ENCODE measurements around the gene ZNF362. TPM values are rescaled to one million over a fixed set of nuclear protein-coding genes. Genes with fewer than 3 reads are reported as not detected.

Gene ZNF362
- total and polyA plus RNA-seq, 2 experiments from 2014 or later, result 11.0 to 12.9 TPM

DNA sequence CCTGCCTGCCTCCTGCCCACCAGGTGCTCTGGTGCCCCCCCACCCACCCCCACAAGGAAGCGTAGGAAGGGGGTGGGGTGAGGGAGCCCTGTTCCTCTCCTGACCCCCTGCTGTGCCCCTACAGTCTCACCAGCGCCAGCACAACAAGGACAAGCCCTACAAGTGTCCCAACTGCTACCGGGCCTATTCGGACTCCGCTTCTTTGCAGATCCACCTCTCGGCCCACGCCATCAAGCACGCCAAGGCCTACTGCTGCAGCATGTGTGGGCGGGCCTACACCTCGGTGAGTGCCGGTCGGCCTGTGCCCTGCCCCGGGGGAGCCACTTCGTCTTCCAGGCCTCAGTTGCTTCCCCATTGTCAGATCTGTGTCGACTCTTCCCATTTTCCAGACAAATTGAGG, 38.7 kb downstream of the ZNF362 start:
- Mint-ChIP-seq H3K4me3 (no peak overlapping the region), H3K9me3 (no peaks in the 10 kb centered on the region), H3K27me3 (ENCODE audit: insufficient read depth, low read depth, poor library complexity) (peaks cover 2% of the 10 kb centered on the region), H3K36me3 (ENCODE audit: low read depth) (peaks cover 43% of the 10 kb centered on the region), H3K27ac (no peak overlapping the region), H3K4me1 (peaks cover 8% of the 10 kb centered on the region)
- DNase-seq (ENCODE audit: low spot score) (peak; percentile 22), ATAC-seq (peak; percentile 10)
- no peak overlapping the region for H3K4me2 ChIP-seq
- H3K4me1 ChIP-seq (ENCODE audit: insufficient read depth), result peaks cover 2% of the 10 kb centered on the region; the same call in 1 of the 2 replicates
- no peaks in the 10 kb centered on the region for H3K27me3 ChIP-seq (ENCODE audit: insufficient read depth)
- H3K4me3 ChIP-seq, result no peak overlapping the region
- no peak for TF ChIP-seq ZNF114 (CRISPR knock-in tag; IDR thresholded peaks at IDR 0.05)
- TF ChIP-seq EZH2phosphoT487 (IDR thresholded peaks at IDR 0.05; ENCODE audit: unreplicated experiment), result no peak
- TF ChIP-seq JUNB (IDR thresholded peaks at IDR 0.05; ENCODE audit: unreplicated experiment), result no peak
- no peak for TF ChIP-seq CREB1 (CRISPR knock-in tag; IDR thresholded peaks at IDR 0.05; ENCODE audit: low read depth)
- TF ChIP-seq, protein P1, sequence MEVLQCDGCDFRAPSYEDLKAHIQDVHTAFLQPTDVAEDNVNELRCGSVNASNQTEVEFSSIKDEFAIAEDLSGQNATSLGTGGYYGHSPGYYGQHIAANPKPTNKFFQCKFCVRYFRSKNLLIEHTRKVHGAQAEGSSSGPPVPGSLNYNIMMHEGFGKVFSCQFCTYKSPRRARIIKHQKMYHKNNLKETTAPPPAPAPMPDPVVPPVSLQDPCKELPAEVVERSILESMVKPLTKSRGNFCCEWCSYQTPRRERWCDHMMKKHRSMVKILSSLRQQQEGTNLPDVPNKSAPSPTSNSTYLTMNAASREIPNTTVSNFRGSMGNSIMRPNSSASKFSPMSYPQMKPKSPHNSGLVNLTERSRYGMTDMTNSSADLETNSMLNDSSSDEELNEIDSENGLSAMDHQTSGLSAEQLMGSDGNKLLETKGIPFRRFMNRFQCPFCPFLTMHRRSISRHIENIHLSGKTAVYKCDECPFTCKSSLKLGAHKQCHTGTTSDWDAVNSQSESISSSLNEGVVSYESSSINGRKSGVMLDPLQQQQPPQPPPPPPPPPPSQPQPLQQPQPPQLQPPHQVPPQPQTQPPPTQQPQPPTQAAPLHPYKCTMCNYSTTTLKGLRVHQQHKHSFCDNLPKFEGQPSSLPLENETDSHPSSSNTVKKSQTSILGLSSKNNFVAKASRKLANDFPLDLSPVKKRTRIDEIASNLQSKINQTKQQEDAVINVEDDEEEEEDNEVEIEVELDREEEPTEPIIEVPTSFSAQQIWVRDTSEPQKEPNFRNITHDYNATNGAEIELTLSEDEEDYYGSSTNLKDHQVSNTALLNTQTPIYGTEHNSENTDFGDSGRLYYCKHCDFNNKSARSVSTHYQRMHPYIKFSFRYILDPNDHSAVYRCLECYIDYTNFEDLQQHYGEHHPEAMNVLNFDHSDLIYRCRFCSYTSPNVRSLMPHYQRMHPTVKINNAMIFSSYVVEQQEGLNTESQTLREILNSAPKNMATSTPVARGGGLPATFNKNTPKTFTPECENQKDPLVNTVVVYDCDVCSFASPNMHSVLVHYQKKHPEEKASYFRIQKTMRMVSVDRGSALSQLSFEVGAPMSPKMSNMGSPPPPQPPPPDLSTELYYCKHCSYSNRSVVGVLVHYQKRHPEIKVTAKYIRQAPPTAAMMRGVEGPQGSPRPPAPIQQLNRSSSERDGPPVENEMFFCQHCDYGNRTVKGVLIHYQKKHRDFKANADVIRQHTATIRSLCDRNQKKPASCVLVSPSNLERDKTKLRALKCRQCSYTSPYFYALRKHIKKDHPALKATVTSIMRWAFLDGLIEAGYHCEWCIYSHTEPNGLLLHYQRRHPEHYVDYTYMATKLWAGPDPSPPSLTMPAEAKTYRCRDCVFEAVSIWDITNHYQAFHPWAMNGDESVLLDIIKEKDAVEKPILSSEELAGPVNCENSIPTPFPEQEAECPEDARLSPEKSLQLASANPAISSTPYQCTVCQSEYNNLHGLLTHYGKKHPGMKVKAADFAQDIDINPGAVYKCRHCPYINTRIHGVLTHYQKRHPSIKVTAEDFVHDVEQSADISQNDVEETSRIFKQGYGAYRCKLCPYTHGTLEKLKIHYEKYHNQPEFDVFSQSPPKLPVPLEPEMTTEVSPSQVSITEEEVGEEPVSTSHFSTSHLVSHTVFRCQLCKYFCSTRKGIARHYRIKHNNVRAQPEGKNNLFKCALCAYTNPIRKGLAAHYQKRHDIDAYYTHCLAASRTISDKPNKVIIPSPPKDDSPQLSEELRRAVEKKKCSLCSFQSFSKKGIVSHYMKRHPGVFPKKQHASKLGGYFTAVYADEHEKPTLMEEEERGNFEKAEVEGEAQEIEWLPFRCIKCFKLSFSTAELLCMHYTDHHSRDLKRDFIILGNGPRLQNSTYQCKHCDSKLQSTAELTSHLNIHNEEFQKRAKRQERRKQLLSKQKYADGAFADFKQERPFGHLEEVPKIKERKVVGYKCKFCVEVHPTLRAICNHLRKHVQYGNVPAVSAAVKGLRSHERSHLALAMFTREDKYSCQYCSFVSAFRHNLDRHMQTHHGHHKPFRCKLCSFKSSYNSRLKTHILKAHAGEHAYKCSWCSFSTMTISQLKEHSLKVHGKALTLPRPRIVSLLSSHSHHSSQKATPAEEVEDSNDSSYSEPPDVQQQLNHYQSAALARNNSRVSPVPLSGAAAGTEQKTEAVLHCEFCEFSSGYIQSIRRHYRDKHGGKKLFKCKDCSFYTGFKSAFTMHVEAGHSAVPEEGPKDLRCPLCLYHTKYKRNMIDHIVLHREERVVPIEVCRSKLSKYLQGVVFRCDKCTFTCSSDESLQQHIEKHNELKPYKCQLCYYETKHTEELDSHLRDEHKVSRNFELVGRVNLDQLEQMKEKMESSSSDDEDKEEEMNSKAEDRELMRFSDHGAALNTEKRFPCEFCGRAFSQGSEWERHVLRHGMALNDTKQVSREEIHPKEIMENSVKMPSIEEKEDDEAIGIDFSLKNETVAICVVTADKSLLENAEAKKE (CRISPR knock-in tag; IDR thresholded peaks at IDR 0.05), result no peak
- no peak for TF ChIP-seq EZH2 (IDR thresholded peaks at IDR 0.05; ENCODE audit: low read depth, unreplicated experiment)
- TF ChIP-seq, protein P2, sequence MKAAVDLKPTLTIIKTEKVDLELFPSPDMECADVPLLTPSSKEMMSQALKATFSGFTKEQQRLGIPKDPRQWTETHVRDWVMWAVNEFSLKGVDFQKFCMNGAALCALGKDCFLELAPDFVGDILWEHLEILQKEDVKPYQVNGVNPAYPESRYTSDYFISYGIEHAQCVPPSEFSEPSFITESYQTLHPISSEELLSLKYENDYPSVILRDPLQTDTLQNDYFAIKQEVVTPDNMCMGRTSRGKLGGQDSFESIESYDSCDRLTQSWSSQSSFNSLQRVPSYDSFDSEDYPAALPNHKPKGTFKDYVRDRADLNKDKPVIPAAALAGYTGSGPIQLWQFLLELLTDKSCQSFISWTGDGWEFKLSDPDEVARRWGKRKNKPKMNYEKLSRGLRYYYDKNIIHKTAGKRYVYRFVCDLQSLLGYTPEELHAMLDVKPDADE (IDR thresholded peaks at IDR 0.05), result no peak
- TF ChIP-seq ZNF331 (CRISPR knock-in tag; IDR thresholded peaks at IDR 0.05; ENCODE audit: low read depth), result no peak
- TF ChIP-seq STAT1 (IDR thresholded peaks at IDR 0.05; ENCODE audit: unreplicated experiment), result no peak
- no peak for TF ChIP-seq NANOG (IDR thresholded peaks at IDR 0.05; ENCODE audit: borderline replicate concordance)
- TF ChIP-seq, protein P3, sequence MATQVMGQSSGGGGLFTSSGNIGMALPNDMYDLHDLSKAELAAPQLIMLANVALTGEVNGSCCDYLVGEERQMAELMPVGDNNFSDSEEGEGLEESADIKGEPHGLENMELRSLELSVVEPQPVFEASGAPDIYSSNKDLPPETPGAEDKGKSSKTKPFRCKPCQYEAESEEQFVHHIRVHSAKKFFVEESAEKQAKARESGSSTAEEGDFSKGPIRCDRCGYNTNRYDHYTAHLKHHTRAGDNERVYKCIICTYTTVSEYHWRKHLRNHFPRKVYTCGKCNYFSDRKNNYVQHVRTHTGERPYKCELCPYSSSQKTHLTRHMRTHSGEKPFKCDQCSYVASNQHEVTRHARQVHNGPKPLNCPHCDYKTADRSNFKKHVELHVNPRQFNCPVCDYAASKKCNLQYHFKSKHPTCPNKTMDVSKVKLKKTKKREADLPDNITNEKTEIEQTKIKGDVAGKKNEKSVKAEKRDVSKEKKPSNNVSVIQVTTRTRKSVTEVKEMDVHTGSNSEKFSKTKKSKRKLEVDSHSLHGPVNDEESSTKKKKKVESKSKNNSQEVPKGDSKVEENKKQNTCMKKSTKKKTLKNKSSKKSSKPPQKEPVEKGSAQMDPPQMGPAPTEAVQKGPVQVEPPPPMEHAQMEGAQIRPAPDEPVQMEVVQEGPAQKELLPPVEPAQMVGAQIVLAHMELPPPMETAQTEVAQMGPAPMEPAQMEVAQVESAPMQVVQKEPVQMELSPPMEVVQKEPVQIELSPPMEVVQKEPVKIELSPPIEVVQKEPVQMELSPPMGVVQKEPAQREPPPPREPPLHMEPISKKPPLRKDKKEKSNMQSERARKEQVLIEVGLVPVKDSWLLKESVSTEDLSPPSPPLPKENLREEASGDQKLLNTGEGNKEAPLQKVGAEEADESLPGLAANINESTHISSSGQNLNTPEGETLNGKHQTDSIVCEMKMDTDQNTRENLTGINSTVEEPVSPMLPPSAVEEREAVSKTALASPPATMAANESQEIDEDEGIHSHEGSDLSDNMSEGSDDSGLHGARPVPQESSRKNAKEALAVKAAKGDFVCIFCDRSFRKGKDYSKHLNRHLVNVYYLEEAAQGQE (IDR thresholded peaks at IDR 0.05; ENCODE audit: unreplicated experiment), result no peak
- no peak for TF ChIP-seq POLR2AphosphoS5 (IDR thresholded peaks at IDR 0.05; ENCODE audit: low read depth)
- TF ChIP-seq, protein P4, sequence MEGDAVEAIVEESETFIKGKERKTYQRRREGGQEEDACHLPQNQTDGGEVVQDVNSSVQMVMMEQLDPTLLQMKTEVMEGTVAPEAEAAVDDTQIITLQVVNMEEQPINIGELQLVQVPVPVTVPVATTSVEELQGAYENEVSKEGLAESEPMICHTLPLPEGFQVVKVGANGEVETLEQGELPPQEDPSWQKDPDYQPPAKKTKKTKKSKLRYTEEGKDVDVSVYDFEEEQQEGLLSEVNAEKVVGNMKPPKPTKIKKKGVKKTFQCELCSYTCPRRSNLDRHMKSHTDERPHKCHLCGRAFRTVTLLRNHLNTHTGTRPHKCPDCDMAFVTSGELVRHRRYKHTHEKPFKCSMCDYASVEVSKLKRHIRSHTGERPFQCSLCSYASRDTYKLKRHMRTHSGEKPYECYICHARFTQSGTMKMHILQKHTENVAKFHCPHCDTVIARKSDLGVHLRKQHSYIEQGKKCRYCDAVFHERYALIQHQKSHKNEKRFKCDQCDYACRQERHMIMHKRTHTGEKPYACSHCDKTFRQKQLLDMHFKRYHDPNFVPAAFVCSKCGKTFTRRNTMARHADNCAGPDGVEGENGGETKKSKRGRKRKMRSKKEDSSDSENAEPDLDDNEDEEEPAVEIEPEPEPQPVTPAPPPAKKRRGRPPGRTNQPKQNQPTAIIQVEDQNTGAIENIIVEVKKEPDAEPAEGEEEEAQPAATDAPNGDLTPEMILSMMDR (conservative IDR thresholded peaks at IDR 0.05; ENCODE audit: low read depth in 2 of 2), result no peak
- no peak overlapping the region for H3K27ac ChIP-seq (ENCODE audit: low read depth)
- 0 out of 2 replicates have a peak, but pooled peaks cover 3% of the 10 kb centered on the region for H3K79me2 ChIP-seq (replicated peaks; ENCODE audit: insufficient read depth)
- no peaks in the 10 kb centered on the region; the same call in 1 of the 2 replicates for H4K20me1 ChIP-seq (replicated peaks; ENCODE audit: insufficient read depth)
- no peaks in the 10 kb centered on the region for H3F3A ChIP-seq (replicated peaks; ENCODE audit: low read depth)
- no peaks in the 10 kb centered on the region for H3K9me2 ChIP-seq (ENCODE audit: insufficient read depth)
- no peaks in the 10 kb centered on the region; the same call in 1 of the 2 replicates for H3K36me3 ChIP-seq (ENCODE audit: insufficient read depth)
- H2AFZ ChIP-seq, result no peak overlapping the region
